Activated CD4-positive, alpha-beta T cell treated with anti-CD3 and anti-CD28 coated beads, Interleukin-2, amount 50 U/mL, for 4 hours (primary cell): ENCODE measurements around the gene ASGR1.
A peak's percentile ranks its signal among the peaks of the same experiment; 100 is the strongest.
"Not testable (repeated sequence)": the region's sequence is repeated elsewhere in the genome, so short reads cannot be mapped to it uniquely, and the experiment has no call there.

Experiments used
- DNase-seq, 2 experiments: peaks; one replicate each; pipeline ENCODE4 v3.0.0-alpha.2; 2020

Gene ASGR1

DNA sequence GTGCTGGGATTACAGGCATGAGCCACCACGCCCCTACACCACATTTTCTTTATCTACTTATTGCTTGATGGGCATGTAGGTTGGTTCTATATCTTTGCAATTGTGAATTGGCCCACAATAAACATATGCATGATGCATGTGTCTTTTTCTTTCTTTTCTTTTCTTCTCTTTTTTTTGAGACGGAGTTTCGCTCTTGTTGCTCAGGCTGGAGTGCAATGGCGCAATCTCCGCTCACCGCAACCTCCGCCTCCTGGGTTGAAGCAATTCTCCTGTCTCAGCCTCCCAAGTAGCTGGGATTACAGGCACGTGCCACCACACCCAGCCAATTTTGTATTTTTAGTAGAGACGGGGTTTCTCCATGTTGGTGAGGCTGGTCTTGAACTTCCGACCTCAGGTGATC lies 20.7 kb downstream of the ASGR1 start:
- DNase-seq: not testable (repeated sequence)

DNA sequence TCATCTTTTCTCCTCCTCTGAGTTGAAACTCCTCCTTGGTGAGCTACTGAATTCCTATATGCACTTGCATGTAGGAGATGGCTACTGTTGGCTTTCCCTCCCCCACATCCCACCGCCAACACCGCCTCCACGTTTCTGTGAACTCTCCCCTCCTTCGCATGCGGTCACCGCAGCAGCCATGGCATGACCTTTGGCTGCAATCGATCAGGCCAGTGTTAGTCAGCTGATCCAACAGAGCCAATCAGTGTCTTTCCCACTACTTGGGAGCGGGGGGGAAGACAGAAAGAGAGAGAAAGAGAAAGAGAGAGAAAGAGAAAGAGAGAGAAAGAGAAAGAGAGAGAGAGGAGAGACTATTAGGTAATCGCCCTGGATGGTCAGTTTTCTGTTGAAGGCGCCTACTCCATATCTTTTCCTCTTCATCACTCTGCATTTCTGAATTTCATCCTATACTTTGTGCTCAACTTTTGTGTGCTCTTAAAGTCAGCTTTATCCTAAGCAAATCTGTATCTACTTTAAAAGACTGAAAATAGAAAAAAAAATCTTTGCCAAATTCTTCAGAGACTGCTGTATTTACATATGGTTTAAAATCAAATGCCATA lies 22.7 kb downstream of the ASGR1 start:
- DNase-seq: no peak

DNA sequence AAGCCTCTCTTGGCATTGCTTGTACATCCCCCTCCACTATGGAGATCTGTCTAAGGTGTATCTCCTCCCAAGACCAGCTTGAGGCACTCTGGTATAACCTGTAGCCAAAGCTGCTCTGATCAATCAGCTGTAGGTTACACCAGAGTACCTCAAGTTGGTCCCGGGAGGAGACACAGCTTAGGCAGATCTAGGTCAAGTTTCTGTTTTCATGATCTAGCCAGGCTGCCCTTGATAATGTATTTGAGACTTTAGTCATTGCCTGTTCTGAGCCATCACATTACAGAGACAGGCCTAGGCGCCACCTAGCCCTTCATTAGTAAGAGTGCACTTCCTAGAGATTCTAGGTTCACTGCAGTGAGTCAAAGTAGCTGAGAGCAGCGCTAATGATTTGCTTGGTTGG lies 31.4 kb downstream of the ASGR1 start:
- DNase-seq: no peak

DNA sequence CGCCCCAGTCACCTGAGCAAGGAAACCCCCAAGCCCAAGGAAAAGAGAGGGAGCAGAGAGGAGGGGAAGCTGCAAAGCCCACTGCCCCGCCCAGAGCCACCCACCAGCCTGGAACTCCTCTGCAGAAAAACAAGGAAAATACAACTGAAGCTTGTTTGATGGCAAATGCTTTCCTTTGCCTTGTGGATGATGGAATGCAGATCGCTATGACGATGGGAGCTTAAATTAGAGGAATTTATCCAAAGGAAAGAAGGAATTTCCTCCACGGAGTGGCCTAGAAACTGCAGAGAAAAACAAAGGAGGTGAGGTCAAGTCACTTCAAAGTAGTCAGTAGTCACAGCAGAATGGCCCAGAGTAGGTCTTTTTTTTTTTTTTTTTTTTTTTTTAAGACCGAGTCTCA lies 33.1 kb downstream of the ASGR1 start:
- DNase-seq: no peak

DNA sequence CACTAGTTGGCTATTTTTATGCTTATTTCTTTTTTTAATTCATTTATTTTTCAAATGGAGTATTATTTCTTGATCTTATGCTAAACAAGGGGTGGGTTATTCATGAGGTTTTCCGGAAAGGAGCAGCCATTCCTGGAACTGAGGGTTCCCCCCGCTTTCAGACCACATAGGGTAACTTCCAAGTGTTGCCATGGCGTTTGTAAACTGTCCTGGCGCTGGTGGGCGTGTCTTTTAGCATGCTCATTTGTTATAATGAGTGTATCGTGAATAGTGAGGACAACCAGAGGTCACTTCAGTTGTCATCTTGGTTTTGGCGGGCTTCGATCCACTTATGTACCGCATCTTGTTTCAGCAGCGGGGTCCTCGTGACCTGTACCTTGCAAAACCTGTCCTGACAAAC lies 35.0 kb downstream of the ASGR1 start:
- DNase-seq: no peak

DNA sequence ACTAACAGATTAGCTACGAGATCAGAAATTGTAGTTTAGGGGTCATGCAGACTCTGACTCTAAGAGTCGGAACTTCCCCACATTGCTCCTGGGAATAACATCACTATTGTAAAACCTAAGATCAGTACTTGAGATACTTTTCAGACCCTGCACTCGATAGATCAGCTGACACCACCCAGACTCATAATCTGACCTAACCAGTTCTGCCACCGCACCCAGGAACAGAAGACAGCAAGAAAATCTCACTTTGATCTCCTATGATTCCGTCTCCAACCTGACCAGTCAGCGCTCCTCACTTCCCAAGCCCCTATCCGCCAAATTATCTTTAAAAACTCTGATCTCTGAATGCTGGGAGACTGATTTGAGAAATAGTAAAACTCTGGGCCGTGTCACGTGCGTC lies 37.3 kb downstream of the ASGR1 start:
- no peak for DNase-seq

DNA sequence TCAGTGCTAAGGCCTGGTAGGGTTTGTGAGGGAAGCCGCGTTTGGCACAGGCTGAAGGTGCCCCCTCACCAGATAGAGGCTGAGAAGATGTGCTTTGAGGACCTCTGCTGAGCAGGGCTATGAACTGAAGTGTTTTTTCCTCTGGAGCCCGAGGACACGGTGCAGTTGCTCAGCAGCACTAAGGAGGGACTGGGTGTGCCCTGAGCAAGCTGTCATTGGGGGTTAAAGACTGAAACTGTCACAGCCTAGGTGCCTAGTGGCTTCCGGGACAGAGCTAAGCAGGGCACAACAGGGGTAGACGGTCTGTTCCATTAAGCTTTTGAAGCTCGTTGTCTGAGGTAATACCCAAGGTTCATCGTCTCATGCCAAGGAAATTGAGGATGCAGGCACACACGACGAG lies 39.8 kb downstream of the ASGR1 start:
- DNase-seq: no peak

DNA sequence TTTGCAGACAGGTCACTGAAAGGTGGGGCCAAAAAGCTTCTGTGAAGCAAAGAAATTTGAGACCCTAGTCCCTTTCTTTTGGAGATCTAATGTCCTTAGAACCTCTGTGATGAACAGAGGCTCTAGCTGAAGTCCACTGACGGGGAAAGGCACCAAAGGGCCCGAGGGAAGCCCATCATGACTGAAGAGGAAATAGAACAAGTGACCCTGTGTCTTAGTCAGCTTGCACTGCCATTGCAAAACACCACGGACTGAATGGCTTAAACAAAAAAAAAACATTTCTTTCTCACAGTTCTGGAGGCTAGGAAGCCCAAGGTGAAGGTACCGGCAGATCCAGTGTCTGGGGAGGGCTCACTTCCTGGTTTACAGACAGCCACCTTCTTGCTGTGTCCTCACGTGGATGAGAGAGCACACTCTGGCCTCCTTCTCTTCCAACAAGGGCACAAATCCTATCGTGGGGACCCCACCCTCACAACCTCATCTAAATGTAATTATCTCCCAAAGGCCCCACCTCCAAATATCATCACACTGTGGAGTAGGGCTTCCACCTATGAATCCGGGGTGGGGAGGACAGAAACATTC lies 40.3 kb downstream of the ASGR1 start:
- DNase-seq: no peak

DNA sequence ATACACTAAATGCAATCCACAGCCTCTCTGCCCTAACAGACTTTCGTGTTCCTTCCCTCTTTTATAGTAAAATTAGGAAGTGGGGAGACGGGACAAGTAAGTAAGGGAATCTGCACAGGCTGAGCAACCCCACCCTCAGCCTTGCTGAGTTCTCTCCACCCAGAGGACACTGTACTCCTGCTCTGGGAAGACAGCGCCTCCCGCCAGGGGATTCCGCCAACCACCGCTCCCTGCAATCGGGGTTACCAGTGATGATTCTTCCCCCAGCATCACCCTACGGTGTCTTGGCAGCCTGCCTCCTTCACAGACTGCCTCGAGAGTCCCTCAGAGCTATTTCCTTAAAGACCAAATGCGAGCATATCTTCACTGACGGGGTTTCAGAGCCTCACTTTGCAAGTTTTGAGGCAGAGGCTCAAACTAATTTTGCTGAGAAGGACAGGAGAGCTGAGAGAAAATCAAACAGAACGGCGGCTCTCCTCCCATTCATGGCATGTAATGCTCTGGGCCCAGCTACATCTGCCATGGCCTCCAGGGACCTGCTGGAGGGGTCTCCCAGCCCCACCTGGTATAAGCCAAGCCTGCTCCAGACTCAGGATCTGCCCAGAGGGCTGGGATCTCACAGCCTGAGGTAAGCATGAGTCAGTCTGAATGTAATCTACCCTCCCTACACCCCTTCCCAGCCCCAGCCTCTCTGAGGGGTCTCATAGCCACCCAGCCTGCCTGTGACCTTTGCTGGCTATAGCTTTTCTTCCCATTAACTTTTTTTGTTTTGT lies 41.8 kb downstream of the ASGR1 start:
- no peak for DNase-seq

DNA sequence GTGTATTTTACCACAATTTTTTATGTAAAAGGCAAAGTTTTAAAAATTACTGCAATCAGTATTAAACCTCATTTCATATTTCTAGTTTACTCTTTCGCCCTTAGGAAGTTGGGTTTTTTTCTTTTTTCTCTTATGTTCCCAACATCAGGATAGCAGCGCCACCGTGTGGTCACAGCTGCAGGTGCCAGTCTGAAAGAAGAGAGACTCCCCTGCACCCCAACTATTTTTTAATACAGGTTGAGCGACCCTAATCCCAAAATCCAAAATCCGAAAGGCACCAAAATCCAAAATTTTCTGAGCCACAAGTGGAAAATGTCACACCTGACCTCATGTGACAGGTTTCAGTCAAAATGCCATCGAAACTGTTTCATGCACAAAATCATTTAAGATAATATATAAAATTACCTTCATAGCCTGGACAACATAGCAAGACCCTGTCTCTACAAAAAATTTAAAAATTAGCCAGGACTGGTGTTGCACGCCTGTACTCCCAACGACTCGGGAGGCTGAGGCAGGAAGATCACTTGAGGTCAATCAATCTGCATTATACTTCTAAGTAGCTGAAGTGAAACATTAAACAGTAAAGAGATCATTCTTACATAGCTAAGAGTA lies 42.8 kb downstream of the ASGR1 start:
- peak; percentile 79 to 80 for DNase-seq

DNA sequence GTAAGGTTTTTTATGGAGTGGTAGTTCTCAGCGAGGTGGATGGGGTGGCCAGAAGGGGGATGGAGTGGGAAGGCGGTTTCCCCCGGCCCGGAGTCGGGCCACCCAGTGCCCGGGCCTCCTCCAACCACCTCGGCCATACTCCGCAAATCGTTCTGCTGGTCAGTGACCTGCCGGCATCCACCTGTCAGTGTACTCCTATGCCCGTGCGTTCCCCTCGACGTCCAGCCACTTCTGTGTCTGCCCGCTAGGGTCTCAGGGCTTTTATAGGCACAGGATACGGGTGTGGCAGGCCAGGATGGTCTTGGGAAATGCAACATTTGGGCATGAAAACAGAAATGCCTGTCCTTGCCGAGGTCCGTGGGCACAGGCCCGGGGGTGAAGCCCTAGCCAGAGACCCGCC lies 45.3 kb downstream of the ASGR1 start:
- DNase-seq: no peak

DNA sequence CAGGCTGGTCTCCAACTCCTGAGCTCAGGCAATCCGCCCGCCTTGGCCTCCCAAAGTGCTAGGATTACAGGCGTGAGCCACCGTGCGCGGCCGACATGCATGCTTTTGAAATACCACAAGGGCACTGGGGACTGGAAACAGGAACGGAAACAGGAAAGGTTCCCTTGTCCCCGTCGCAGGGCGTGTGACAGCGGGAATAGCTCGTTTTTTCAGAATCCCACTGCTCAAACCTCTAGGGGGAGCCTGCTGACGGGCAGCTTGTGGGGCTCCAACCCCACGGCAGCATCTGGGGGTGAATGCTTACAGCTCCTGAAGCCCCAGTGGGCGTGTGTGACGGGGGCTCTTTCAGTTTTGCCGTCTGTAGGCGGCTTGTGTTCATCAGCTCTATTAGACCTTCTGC lies 45.7 kb downstream of the ASGR1 start:
- DNase-seq: peak; percentile 34 to 47

DNA sequence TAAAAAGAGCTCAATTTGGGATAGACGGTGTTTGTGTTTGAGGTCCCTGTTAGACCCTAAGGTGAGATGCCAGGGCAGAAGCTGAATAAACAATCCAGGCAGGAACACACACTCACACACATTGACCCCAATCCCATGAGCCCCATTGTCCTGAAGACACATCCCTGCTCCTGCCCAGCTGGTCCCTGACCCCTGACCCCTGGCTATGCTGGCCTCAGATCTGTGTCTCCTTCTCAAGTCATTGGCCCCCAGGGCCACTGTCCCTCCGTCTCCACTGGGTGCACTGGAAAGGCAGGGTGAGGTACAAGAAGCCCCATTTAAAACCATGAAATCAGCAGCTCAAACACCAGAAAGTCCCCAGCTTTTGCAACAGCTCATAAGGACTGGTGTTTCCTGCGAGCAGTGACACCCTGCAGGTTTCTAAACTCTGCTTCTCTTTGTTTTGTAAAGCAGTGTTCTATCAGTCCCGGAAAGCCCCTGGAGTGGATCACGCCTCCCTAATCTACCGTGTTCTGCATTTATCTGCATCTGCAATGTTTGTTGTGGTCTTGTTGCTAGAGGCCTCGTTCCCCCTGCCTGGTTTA lies 46.6 kb downstream of the ASGR1 start:
- peak; percentile 32 to 36 for DNase-seq

DNA sequence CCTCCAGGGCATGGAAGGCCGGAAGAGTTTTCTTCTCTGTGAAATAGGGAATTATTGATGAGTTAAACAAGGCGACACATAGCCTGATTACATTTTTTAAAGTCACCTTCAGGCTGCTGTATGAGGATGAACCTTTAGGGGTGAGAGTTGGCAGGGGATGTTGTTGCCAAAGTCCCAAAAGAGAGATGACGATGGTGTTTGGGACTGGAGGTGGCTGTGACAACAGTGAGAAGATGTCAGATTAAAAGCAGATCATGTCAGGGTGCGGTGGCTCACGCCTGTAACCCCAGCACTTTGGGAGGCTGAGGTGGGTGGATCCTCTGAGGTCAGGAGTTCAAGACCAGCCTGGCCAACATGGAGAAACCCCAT lies 47.8 kb downstream of the ASGR1 start:
- DNase-seq: no peak

DNA sequence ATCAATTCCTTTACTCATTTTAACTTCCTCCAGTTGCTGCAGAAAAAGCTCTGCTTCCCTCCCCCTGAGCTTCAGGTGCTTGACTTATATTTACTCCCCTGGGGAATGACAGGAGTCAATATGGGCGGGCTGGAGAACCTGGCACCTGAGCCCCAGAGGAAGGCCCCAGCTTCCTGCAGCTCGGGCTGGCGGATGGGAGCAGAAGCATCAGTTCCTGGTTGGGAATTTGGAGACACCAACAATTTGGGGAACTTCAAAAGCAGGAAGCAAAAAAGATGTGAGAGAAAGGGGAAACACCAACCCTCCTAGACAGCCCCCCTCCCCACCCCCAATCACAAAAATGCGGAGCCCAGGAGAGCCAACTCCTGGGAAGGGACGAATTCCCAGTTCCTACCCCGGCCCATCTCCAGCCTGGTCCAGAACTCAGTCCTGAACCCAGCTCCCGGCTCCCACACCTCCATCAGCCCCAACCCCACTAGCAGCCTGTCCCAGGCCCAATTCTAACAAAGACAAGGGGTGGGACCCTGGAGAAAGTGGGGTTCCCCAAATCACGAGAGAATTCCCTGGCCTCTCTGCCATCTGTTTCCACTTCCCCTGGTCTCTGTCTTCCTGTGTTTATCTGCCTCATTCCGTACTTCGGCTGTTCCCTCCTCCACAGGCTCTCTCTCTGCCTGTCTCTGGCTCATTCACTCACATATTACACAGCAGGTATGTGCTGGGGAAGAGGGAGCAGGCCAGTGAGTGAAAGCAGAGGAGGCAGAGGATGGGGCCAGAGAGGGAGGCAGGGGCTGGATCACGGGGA lies 48.3 kb downstream of the ASGR1 start:
- DNase-seq: no peak

DNA sequence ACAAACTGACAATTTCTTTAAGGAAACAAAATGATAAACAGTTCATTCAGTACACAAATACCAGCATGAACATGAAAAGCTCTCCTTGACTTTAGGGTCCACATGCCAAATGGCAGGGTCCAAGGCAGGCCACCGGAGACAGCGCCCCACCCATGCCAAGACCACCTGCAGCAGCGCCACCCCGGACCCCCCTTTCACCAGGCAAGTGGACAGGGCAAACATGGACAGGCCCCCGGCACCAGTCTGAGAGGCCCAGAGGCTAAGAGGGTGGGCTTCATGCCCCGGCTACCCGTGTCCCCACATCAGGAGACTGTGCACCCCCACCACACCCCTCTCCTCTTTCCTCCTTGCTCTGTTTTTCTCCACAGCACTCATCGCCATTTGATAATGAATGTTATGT lies 49.9 kb downstream of the ASGR1 start:
- no peak for DNase-seq

DNA sequence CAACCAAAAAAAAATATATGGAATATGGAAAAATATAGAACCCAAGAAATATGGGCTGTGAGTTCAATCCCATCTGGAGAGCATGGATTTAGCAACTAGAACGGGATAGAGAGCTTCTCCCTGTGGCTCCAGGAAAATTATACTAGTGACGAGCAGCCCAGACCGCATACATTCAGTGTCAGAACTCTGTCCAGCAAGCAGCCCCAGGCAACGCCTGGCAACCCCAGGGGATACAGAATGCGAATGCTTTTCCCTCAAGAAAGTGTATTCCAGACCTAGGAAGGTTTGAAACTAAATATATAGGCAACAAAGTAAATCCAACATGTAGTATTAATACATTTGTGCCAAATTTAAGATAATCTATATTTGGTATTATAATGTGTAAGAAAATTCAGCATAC lies 51.0 kb downstream of the ASGR1 start:
- DNase-seq: no peak

DNA sequence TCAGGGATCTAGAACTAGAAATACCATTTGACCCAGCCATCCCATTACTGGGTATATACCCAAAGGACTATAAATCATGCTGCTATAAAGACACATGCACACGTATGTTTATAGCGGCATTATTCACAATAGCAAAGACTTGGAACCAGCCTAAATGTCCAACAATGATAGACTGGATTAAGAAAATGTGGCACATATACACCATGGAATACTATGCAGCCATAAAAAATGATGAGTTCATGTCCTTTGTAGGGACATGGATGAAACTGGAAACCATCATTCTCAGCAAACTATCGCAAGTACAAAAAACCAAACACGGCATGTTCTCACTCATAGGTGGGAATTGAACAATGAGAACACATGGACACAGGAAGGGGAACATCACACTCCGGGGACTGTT lies 51.7 kb downstream of the ASGR1 start:
- not testable (repeated sequence) for DNase-seq

DNA sequence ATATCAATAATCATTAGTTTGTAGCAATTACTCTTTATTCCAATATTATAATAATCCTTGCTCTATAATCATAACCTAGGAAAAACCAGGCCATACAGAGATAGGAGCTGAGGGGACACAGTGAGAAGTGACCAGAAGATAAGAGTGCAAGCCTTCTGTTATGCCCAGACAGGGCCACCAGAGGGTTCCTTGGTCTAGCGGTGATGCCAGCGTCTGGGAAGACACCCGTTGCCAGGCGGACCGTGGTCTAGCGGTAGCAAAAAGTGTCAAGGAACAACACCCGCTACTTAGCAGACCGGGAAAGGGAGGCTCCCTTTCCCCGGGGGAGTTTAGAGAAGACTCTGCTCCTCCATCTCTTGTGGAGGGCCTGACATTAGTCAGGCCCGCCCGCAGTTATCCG lies 52.8 kb downstream of the ASGR1 start:
- not testable (repeated sequence) for DNase-seq

DNA sequence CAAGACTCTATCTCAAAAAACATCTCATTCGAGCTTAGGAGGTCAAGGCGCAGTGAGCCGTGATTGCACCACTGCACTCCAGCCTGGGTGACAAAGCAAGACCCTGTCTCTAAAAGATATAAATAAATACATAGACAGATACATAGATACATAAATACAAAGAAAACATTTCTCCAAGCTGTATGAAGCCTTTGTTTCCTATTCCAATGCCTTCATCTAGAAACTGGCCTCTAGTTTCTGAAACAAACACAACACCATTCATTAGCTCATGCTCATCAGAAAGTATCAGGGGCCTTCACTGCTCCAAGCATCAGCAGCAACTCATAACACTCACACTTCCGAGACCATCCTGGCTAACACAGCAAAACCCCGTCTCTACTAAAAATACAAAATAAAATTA lies 54.2 kb downstream of the ASGR1 start:
- no peak for DNase-seq

DNA sequence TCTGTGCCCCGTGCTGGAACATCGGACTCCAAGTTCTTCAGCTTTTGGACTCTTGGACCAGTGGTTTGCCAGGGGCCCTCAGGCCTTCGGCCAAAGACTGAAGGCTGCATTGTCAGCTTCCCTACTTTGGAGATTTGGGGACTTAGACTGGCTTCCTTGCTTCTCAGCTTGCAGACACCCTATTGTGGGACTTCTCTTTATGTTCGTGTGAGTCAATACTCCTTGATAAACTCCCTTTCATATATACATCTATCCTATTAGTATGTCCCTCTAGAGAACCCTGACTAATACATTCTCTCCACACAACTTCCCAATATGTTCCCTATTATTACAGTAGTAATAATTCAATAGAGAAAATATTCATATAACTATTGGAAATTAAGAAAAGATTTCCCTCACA lies 55.3 kb downstream of the ASGR1 start:
- DNase-seq: no peak
